ENCODE results near the gene KIF25.

DNA sequence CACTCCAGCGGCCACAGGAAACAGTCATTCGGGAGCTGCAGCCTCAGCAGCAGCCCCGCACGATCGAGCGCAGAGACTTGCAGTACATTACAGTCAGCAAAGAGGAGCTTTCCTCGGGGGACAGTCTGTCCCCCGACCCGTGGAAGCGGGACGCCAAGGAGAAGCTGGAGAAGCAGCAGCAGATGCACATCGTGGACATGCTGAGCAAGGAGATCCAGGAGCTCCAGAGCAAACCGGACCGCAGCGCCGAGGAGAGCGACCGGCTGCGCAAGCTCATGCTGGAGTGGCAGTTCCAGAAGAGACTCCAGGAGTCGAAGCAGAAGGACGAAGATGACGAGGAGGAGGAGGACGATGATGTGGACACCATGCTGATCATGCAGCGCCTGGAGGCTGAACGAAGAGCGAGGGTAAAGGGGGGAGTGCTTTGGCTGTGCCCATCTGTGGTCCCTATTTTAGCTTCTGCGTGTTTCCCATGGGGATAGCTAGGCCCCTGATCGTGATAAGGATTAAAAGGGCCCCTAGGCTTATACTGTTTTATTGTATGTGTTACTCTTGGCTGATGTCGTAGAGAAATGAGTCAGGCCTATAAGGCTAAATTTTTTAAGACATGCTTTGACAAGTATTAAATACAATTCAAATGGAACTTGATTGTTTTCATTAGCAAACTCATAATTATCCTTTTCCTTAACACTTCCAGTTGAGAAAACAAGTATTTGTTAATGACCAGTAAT is 45.5 kb upstream of the KIF25 start:
- TF ChIP-seq, protein P1, sequence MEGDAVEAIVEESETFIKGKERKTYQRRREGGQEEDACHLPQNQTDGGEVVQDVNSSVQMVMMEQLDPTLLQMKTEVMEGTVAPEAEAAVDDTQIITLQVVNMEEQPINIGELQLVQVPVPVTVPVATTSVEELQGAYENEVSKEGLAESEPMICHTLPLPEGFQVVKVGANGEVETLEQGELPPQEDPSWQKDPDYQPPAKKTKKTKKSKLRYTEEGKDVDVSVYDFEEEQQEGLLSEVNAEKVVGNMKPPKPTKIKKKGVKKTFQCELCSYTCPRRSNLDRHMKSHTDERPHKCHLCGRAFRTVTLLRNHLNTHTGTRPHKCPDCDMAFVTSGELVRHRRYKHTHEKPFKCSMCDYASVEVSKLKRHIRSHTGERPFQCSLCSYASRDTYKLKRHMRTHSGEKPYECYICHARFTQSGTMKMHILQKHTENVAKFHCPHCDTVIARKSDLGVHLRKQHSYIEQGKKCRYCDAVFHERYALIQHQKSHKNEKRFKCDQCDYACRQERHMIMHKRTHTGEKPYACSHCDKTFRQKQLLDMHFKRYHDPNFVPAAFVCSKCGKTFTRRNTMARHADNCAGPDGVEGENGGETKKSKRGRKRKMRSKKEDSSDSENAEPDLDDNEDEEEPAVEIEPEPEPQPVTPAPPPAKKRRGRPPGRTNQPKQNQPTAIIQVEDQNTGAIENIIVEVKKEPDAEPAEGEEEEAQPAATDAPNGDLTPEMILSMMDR (conservative IDR thresholded peaks at IDR 0.05) = no peak
- no peak for TF ChIP-seq EZH2 (IDR thresholded peaks at IDR 0.05; ENCODE audit: low read depth)
